Inflammatory macrophage treated with lipopolysaccharide for 4 hours (primary cell): Measurements from ENCODE around the gene RNF222.
"Not testable (repeated sequence)": the region's sequence is repeated elsewhere in the genome, so short reads cannot be mapped to it uniquely, and the experiment has no call there.

ENCODE experiments used
- DNase-seq: peaks from one replicate; pipeline ENCODE4 v3.0.0-alpha.2; 2020

Gene RNF222

GRCh38 chr17:8378117-8378516 is 19.5 kb downstream of the RNF222 start:
- not testable (repeated sequence) for DNase-seq

DNA sequence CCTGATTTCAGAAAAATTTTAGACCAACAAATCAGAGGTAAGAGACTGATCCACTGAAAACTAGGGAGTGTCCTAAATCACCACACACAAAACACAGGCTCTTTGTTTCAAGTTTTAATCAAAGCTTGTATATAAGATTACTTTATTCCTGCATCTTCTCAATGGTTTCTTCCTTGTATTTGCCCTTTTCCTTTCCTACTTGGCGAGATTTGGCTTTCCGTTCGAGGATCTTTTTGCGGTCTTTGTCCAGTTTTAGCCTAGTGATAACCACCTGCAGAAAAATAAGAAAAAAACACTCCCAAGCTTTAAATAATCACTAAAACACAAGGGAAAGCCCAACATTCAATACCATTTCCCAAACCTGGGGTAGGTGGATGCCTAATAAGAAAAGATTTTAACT is 20.2 kb downstream of the RNF222 start:
- DNase-seq, result no peak

- peak; percentile 81 for DNase-seq
Measured at GRCh38 chr17:8376271-8377067, 21.2 kb downstream of the RNF222 start, which contains the start of gene KRABD2. KRABD2 (minus strand) TSS chr17:8376704.

DNA sequence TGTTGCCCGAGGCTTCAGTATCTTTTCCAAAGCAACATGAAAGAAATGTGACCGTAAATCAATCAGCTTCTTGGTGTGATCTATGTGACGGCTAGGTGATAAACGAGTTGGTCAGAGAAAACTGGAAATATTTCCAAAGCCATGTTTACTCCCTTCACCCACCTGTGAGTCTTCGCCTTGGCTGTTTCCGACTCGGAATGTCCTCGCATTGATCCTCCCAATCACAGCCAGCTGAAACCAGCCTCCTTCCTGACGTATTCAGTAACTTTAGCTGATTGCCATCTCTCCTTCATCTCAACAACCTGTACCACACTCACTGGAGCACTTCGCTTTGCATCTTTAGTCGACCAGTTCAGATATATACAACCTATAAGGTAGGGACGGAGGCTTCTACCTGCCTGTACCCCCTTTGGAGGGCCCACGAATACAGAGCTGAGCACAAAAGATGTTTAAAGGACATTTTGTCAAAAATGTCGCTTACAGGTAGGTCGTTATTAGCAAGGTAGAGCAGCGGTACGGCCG is 21.8 kb downstream of the RNF222 start:
- DNase-seq, result no peak

- DNase-seq, result not testable (repeated sequence)
Measured at GRCh38 chr17:8373856-8374255, 23.8 kb downstream of the RNF222 start.

- DNase-seq, result no peak
Measured at GRCh38 chr17:8372422-8372821, 25.2 kb downstream of the RNF222 start.

DNA sequence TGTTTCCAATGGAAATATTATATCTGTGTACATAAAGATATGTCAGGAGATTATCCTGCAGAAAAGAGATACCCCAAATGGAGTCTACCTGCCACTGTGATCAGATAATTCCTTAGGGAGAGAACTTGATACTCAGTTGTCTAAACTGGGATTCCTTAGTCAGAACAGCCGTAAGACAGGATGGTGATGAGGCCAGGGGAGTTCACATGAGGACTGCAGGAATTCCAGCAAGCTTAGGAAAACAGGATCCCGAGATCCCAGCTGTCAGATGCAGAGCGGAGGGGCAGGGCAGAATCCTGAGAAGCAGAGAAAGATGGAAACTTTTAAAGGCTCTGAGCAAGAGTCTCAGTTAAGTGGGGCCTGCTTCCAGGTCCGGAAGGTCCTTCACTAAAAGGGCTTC is 25.8 kb downstream of the RNF222 start:
- DNase-seq, result no peak

DNA sequence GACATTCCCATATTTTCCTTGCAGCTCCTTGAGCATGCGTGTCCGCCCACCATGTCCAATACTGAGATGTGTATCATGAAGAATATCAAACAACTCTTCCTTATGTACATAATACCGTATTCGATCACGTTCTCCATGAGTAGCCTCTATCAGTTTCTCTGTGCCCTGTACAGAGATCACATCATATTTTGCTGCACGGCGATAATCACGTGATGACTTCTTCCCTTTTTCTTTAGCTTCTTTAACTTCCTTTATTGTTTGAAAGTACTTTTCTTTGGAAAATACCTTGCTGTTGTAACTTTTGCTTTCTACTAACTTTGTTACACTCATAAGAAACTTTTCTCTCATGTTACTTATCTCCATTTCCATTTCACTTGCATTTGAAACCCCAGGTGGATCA is 27.7 kb downstream of the RNF222 start:
- peak; percentile 78 for DNase-seq

GRCh38 chr17:8368193-8368592 is 29.4 kb downstream of the RNF222 start:
- no peak for DNase-seq

- DNase-seq, result no peak
Measured at GRCh38 chr17:8366231-8366630, 31.4 kb downstream of the RNF222 start.

GRCh38 chr17:8365143-8365542 is 32.5 kb downstream of the RNF222 start:
- DNase-seq, result no peak

- no peak for DNase-seq
Measured at GRCh38 chr17:8362651-8363332, 34.8 kb downstream of the RNF222 start.

DNA sequence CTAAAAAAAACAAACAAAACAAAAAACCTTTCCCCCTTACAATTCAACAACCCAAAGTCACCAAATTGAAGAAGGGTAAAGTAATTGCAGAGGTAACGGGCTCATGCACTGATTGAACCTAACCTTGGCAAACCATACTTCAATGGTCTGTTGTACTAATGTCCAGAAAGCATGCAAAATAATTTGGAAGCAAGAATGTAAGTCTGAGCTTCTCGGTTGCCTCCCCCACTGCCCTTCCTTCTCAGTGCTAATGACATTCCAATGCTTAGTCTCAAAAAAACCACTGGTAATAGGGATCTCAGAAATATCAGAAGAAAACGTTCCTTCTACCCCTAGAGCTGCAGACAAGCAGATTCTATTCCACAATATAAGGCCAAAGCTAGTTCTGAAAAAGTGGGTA is 36.9 kb downstream of the RNF222 start:
- DNase-seq, result no peak

DNA sequence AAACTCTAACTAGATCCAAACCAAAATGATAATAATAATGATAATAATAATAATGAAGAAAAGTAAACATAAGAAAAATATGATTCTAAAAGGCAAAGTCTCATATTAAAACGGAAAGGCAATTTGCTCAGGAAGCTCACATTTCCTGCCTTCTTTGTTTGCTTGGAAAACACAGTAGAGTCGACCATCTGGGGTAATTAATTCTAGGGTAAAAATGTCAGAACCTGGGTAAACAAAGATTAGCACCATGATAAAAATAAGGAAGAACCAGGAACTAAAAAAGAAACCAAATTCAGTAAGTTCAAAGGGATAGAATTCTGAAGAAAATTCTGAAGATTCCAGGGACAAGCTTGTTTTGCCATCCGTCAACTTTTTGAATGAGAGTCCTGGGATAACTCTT is 37.4 kb downstream of the RNF222 start:
- no peak for DNase-seq

DNA sequence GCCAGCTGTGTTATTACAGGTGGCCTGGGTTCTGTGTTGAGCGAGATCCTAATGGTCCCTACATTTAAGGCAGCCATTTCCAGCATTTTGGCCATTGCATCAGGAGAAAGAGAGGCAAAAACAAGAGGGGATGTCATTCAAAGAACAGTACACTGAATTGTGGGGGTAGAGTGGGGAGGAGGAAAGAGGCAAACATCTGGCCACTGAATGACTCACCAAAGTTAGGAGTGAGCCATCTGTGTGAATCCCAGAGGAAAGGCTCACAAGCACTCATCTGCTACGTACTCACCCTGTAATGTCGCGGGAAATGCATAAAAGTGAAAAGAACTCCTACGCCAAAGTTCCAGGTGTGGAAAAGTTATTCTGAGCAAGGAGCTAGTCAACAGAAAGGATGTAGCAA is 37.9 kb downstream of the RNF222 start:
- DNase-seq, result no peak

DNA sequence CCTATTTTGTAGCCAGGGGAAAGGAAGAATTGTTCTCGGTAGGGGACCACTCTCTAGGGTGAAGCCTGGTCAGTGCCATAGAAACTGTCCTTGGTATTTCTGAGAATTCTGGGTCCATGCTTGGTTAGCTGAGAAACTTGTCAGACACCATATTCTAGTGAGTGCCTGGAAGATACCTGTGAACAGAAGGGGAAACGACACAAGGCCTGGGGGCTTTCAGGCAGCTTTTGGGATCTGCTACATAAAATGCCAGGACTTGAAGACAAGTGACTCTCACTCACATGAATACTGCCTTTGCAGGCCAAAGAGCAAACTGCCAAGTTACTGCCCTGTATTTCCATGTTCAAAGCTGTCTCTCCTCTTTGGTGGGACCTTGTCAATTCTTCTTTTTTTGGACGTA is 39.7 kb downstream of the RNF222 start:
- no peak for DNase-seq

- DNase-seq, result no peak
Measured at GRCh38 chr17:8354236-8354635, 43.4 kb downstream of the RNF222 start.

- no peak for DNase-seq
Measured at GRCh38 chr17:8353736-8354135, 43.9 kb downstream of the RNF222 start.

- DNase-seq, result no peak
Measured at GRCh38 chr17:8350339-8350738, 47.3 kb downstream of the RNF222 start.

GRCh38 chr17:8347001-8347400 is 50.6 kb downstream of the RNF222 start:
- not testable (repeated sequence) for DNase-seq

DNA sequence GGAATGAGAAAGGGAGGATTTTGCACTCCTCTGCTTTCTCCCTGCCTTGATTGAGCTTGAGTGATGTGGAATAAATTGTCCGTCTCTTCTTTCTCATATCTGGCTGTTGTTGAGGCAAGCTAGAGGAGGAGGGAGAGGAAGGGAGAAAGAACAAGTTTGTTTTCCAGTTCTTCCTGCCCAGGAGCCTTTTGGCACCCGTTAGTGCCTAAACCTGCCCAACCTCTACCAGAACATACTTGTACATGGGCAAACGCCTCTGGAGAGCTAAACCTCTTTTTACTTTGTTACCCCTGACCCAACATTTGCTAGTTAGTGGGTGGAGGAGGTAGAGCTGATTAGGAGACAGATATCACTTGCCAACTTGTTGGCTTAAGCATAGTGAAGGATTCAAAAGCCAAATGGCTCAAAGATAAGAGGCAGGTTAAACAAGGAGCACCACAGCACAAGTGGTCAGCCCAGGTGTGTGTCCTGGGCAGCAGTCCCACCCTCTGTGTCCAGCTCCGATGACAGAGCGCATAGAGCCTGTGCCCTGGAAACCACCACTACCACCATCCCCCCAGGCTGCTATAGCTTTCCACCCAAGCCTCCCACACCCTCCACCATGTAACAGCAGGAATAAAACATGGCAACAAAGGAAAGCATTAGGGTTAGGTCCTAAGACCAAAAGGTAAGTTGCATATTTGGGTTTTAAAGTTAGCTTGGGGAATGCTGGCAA is 51.5 kb downstream of the RNF222 start:
- no peak for DNase-seq

DNA sequence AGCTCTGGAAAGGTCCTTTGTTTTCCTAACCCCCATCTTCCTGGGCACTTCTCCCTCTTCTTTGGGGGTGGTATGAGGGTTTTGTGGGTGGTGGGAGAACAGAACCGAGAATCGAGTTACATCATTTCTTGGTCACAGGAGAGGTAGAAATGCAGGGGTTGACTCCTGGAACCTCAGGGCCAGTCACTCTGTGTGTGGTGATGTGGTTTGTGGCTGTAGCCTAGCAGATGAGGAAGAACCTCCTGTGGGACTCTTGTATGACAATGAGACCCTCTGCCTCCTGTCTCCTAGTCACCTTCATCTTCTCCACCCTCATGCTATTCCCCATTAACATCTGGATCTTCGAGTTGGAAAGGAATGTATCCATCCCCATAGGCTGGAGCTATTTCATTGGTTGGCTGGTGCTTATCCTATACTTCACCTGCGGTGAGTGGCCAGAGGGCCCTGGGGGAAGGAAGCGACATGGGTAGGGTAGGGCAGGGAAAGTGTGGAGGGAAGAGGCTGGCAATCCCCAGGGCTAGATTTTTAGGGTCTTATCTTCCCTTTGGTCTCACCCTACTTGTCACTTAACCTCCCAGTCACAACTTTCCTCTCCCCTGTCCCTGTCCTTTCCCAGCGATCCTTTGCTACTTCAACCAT is 52.5 kb downstream of the RNF222 start:
- no peak for DNase-seq

- no peak for DNase-seq
Measured at GRCh38 chr17:8341456-8341855, 56.2 kb downstream of the RNF222 start.
